HL-60 (cell line): Measurements from ENCODE around the gene KIF5A.
A peak's percentile ranks its signal among the peaks of the same experiment; 100 is the strongest.

Experiments
- DNase-seq, 2 experiments: peaks; one replicate each; pipeline ENCODE4 v3.0.0-alpha.2; 2010 to 2020; ENCODE audit warnings: low read depth in 1 of 2, low spot score in 1 of 2
- H3K27ac ChIP-seq: fragments of 250-450 bp; sonication (Bioruptor Pico); replicated peaks from 2 replicates; pipeline ENCODE4 v1.5.1; 2020; ENCODE audit warnings: mild to moderate bottlenecking, moderate library complexity
- H3K27me3 ChIP-seq: fragments of 250-450 bp; sonication (Bioruptor Pico); 2 replicates; pipeline ENCODE4 v1.5.1; 2021; ENCODE audit warnings: mild to moderate bottlenecking, moderate library complexity; ENCODE audit not compliant: insufficient read depth, poor library complexity, severe bottlenecking
- H3K4me3 ChIP-seq: replicated peaks from 2 replicates; pipeline ENCODE4 v1.5.1; 2011; ENCODE audit warnings: mild to moderate bottlenecking, control low read depth, low read length; ENCODE audit not compliant: insufficient read depth
- CTCF ChIP-seq: IDR thresholded peaks from one replicate; pipeline ENCODE4 v1.5.1; 2011; ENCODE audit warnings: low read length, control low read depth, inconsistent platforms; ENCODE audit not compliant: insufficient read depth
- GABPA ChIP-seq: IDR thresholded peaks from 2 replicates; pipeline ENCODE4 v1.6.1; 2012; ENCODE audit warnings: low read depth
- POLR2AphosphoS5 ChIP-seq: IDR thresholded peaks from 2 replicates; pipeline ENCODE4 v1.6.1; 2012; ENCODE audit warnings: low read depth
- REST ChIP-seq: IDR thresholded peaks from 2 replicates; pipeline ENCODE4 v1.6.1; 2012; ENCODE audit warnings: low read depth; ENCODE audit not compliant: insufficient replicate concordance
- SPI1 ChIP-seq: IDR thresholded peaks from 2 replicates; pipeline ENCODE4 v1.6.1; 2012; ENCODE audit warnings: low read depth, mild to moderate bottlenecking, borderline replicate concordance

Gene KIF5A

DNA sequence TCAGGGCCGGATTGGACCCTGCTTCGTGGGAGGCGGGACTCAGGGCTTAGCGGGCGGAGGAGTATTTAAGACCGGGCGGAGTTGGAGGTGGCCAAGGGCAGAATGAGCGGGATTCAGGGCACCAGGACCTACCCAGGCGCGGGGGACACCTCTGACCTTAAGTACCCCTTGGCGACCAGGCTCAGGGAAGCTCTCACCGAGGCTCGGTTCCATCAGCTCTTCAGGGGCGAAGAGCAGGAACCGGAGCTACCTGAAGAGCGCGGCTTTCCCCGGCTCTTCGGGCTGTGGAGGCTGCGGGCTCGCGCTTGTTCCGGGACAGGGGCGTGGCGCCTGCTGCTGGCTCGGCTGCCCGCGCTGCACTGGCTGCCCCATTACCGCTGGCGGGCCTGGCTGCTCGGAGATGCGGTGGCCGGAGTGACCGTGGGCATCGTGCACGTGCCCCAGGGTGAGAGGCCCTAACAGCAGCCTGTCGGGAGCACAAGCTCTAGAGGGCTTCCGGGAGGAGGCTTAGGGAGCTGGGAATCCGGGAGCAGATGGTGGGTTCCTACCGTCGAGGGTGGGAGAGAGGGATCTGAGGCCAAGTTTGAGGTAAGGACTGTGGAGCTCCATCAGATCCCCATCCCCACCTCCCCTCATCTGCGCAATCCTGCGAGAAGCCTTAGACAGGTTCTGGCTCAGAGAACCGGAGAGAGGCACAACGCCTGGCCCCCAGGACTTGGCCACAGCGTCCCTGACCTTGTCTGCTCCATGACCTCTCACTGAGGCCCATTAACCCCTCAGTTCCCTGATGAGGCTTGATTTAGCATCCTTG is 69.8 kb downstream of the KIF5A start:
- TF ChIP-seq REST, result no peak
- TF ChIP-seq GABPA, result no peak
- no peak for TF ChIP-seq SPI1
- no peak for TF ChIP-seq POLR2AphosphoS5
- no peak for TF ChIP-seq CTCF
- no peak for DNase-seq
- no peak overlapping the region for H3K4me3 ChIP-seq
- H3K27ac ChIP-seq, result no peak overlapping the region
- H3K27me3 ChIP-seq, result peaks cover 58% of the 10 kb centered on the region

DNA sequence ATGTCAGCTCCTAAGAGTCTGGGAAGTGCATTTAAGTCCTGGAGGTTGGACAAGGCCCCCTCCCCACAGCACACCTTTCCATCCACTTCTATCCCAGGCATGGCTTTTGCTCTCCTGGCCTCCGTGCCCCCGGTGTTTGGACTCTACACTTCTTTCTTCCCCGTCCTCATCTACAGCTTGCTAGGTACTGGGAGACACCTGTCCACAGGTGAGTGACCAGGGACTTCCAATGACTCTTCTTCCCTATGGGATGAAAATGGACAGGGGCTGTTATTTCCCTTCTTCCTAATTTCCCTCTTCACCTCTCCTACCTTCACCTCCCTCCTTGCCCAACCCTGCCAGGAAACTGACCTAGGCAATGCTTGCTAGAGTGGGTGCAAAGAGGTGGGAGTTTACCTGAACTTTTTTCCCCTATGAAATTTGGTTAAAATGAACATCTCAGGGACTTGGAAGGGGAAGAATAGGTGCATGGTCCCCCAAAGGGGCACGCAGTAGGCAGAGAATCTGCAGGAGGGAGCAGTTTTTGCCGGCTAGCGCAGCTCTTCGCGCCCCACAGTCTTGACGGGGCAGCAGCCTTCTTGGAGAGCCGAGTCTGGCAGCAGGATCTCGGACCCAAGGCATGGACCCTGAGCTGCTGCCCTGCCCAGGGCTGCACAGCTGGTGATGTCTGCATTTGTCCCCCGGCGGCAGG is 70.5 kb downstream of the KIF5A start:
- peaks cover 54% of the 10 kb centered on the region for H3K27me3 ChIP-seq
- no peak for TF ChIP-seq POLR2AphosphoS5
- TF ChIP-seq REST, result no peak
- no peak for TF ChIP-seq SPI1
- no peak for TF ChIP-seq CTCF
- no peak for TF ChIP-seq GABPA
- no peak overlapping the region for H3K4me3 ChIP-seq
- no peak overlapping the region for H3K27ac ChIP-seq
- DNase-seq, result no peak

GRCh38 chr12:57620936-57621496 is 71.2 kb downstream of the KIF5A start:
- peak in 1 of 2 experiments; percentile 25 for DNase-seq
- peaks cover 60% of the 10 kb centered on the region for H3K27me3 ChIP-seq
- TF ChIP-seq CTCF, result no peak
- peak; percentile 21 for TF ChIP-seq REST
- TF ChIP-seq POLR2AphosphoS5, result no peak
- no peak for TF ChIP-seq GABPA
- H3K4me3 ChIP-seq, result peak overlapping the region; percentile 24
- no peak overlapping the region for H3K27ac ChIP-seq
